ENCODE measurements around the gene PRR19. TPM values are rescaled to one million over a fixed set of nuclear protein-coding genes. Genes with fewer than 3 reads are reported as not detected.

The PRR19 gene
- total RNA-seq, 2 donors from 2014 or later, result 0.32 to 1.0 TPM

DNA sequence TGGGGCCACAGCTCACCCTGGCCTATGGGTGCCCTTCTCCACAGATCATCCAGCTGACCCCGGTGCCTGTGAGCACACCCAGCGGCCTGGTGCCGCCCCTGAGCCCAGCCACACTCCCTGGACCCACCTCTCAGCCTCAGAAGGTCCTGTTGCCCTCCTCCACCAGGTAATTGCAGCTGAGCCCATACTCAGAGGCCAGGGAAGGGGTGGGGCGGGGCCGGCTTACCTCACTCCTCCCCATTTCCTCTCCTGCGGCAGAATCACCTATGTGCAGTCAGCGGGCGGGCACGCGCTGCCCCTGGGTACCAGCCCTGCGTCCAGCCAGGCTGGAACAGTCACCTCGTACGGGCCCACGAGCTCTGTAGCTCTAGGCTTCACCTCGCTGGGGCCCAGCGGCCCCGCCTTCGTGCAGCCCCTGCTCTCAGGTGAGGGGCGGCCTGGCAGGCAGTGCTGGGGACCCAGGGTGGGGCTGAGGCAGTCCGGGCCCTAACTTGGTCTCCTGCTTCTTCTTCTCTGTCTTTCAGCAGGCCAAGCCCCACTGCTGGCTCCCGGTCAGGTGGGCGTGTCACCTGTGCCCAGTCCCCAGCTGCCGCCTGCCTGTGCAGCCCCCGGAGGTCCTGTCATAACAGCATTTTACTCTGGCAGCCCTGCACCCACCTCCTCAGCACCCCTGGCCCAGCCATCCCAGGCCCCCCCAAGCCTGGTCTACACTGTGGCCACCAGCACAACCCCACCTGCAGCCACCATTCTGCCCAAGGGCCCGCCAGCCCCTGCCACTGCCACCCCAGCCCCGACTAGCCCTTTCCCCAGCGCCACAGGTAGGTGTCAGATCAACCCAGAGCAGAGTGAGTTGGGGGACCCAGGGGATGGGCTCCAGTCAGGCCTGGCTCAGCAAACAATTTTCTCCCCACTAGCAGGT lies 9.6 kb upstream of the PRR19 start:
- Histone ChIP-seq H3K27ac (no peak overlapping the region), H3K4me1 (no peaks in the 10 kb centered on the region), H3K4me3 (no peak overlapping the region), H3K27me3 (no peaks in the 10 kb centered on the region), H3K36me3 (peaks cover 14% of the 10 kb centered on the region), H3K9me3 (no peaks in the 10 kb centered on the region), H3K9ac (ENCODE audit: low read depth in 2 of 2, low read length in 2 of 2) (peak overlapping the region; percentile 15 to 16)
- intact Hi-C loops (cut with DNase I), result no loop called here
- no peak for TF ChIP-seq CTCF (IDR thresholded peaks at IDR 0.05)
- DNase-seq, result peak; percentile 66

- H3K4me1 ChIP-seq, result no peaks in the 10 kb centered on the region
- H3K36me3 ChIP-seq, result peaks cover 14% of the 10 kb centered on the region
- intact Hi-C loops (cut with DNase I), result no loop called here
Measured at GRCh38 chr19:42292963-42293362, 9.0 kb upstream of the PRR19 start.

GRCh38 chr19:42293540-42293939 lies 8.4 kb upstream of the PRR19 start:
- Histone ChIP-seq H3K4me3 (no peak overlapping the region), H3K9me3 (no peaks in the 10 kb centered on the region), H3K4me1 (no peaks in the 10 kb centered on the region), H3K9ac (ENCODE audit: low read depth in 2 of 2, low read length in 2 of 2) (no peak overlapping the region), H3K27ac (no peak overlapping the region), H3K27me3 (no peaks in the 10 kb centered on the region), H3K36me3 (peaks cover 14% of the 10 kb centered on the region)
- DNase-seq, result no peak
- TF ChIP-seq CTCF (IDR thresholded peaks at IDR 0.05), result no peak
- intact Hi-C loops (cut with DNase I), result no loop called here

More at GRCh38 chr19:42292963-42293362, 9.0 kb upstream of the PRR19 start:
- no peak overlapping the region for H3K4me3 ChIP-seq
- TF ChIP-seq CTCF (IDR thresholded peaks at IDR 0.05), result no peak
- no peak for DNase-seq
- no peak overlapping the region for H3K27ac ChIP-seq
- no peaks in the 10 kb centered on the region for H3K27me3 ChIP-seq
- no peak overlapping the region for H3K9ac ChIP-seq (ENCODE audit: low read depth in 2 of 2, low read length in 2 of 2)
- H3K9me3 ChIP-seq, result no peaks in the 10 kb centered on the region

GRCh38 chr19:42293948-42294347 lies 8.0 kb upstream of the PRR19 start:
- no peak for TF ChIP-seq CTCF (IDR thresholded peaks at IDR 0.05)

DNA sequence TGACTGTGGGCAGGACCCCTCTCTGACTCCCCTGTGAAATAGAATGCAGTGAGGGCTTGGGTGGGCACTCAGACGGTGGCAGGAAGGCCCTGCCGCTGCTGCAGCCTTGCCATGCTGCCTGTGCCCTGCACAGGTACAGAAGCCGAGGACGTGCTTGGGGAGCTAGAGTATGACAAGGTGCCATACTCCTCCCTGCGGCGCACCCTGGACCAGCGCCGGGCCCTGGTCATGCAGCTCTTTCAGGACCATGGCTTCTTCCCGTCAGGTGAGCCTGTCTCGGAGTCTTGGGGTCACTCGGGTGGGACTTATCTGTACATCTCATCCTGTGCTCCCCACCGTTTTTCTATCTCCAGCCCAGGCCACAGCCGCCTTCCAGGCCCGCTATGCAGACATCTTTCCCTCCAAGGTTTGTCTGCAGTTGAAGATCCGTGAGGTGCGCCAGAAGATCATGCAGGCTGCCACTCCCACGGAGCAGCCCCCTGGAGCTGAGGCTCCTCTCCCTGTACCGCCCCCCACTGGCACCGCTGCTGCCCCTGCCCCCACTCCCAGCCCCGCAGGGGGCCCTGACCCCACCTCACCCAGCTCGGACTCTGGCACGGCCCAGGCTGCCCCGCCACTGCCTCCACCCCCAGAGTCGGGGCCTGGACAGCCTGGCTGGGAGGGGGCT lies 7.3 kb upstream of the PRR19 start:
- Histone ChIP-seq H3K4me1 (no peaks in the 10 kb centered on the region), H3K36me3 (peaks cover 10% of the 10 kb centered on the region), H3K27me3 (no peaks in the 10 kb centered on the region), H3K27ac (no peak overlapping the region), H3K9me3 (no peaks in the 10 kb centered on the region), H3K4me3 (no peak overlapping the region), H3K9ac (ENCODE audit: low read depth in 2 of 2, low read length in 2 of 2) (no peak overlapping the region)
- DNase-seq, result no peak
- intact Hi-C loops (cut with DNase I), result loop anchor here (5.0 kb wide), 1 partner anchor 47 kb away; no protein-coding TSS in a partner anchor
- TF ChIP-seq CTCF (IDR thresholded peaks at IDR 0.05), result no peak

More at GRCh38 chr19:42293948-42294347, 8.0 kb upstream of the PRR19 start:
- Histone ChIP-seq H3K27ac (no peak overlapping the region), H3K36me3 (peaks cover 14% of the 10 kb centered on the region), H3K27me3 (no peaks in the 10 kb centered on the region), H3K9ac (ENCODE audit: low read depth in 2 of 2, low read length in 2 of 2) (no peak overlapping the region), H3K4me3 (no peak overlapping the region), H3K4me1 (no peaks in the 10 kb centered on the region), H3K9me3 (no peaks in the 10 kb centered on the region)
- intact Hi-C loops (cut with DNase I), result no loop called here
- no peak for DNase-seq

Data from colonic mucosa (tissue), 4 donors.